NCI-H187 treated with DMSO at 0.1 percent for 48 hours (cell line): ENCODE results near the gene THSD1.
"Not testable (repeated sequence)": the region's sequence is repeated elsewhere in the genome, so short reads cannot be mapped to it uniquely, and the experiment has no call there.

ENCODE experiments used
- DNase-seq: peaks from one replicate; lab custom pipeline; 2025; lab: John Stamatoyannopoulos, UW

THSD1 gene

GRCh38 chr13:52411629-52412028 is 5.7 kb upstream of the THSD1 start:
- no peak for DNase-seq

GRCh38 chr13:52408071-52408658 is 2.2 kb upstream of the THSD1 start:
- not testable (repeated sequence) for DNase-seq

- DNase-seq = not testable (repeated sequence)
These were observed 1.5 kb upstream of the THSD1 start for GRCh38 chr13:52407436-52407835.

GRCh38 chr13:52406629-52407028 is 657 bp upstream of the THSD1 start:
- no peak for DNase-seq

- no peak for DNase-seq
These were observed 604 bp downstream of the THSD1 start for GRCh38 chr13:52405369-52405766.

- DNase-seq = no peak
These were observed 6.3 kb downstream of the THSD1 start for GRCh38 chr13:52399708-52400107.

- DNase-seq = no peak
These were observed 6.9 kb downstream of the THSD1 start for GRCh38 chr13:52399046-52399445.

GRCh38 chr13:52395704-52396103 is 10.3 kb downstream of the THSD1 start:
- DNase-seq = no peak

- no peak for DNase-seq
These were observed 11.4 kb downstream of the THSD1 start for GRCh38 chr13:52394586-52394985.

- no peak for DNase-seq
These were observed 12.2 kb downstream of the THSD1 start for GRCh38 chr13:52393572-52394357.

- DNase-seq = no peak
These were observed 18.3 kb downstream of the THSD1 start for GRCh38 chr13:52387721-52388120.

GRCh38 chr13:52385870-52386269 is 20.1 kb downstream of the THSD1 start:
- DNase-seq = no peak

GRCh38 chr13:52383366-52383765 is 22.6 kb downstream of the THSD1 start:
- DNase-seq = no peak

GRCh38 chr13:52378312-52378711 is 27.7 kb downstream of the THSD1 start:
- DNase-seq = no peak

GRCh38 chr13:52377898-52378297 is 28.1 kb downstream of the THSD1 start:
- no peak for DNase-seq

GRCh38 chr13:52374873-52375411 is 31.0 kb downstream of the THSD1 start:
- no peak for DNase-seq

- DNase-seq = no peak
These were observed 31.6 kb downstream of the THSD1 start for GRCh38 chr13:52374389-52374788.

GRCh38 chr13:52373277-52373676 is 32.7 kb downstream of the THSD1 start:
- not testable (repeated sequence) for DNase-seq

GRCh38 chr13:52371736-52372247 is 34.2 kb downstream of the THSD1 start:
- DNase-seq = no peak

- no peak for DNase-seq
These were observed 39.7 kb downstream of the THSD1 start for GRCh38 chr13:52366291-52366690.

- DNase-seq = not testable (repeated sequence)
These were observed 43.6 kb downstream of the THSD1 start for GRCh38 chr13:52362169-52362887.

GRCh38 chr13:52361225-52361624 is 44.7 kb downstream of the THSD1 start:
- no peak for DNase-seq

GRCh38 chr13:52359534-52359933 is 46.4 kb downstream of the THSD1 start:
- DNase-seq = no peak
